ENCODE data around the gene RPL14.
"Not testable (repeated sequence)": the region's sequence is repeated elsewhere in the genome, so short reads cannot be mapped to it uniquely, and the experiment has no call there.

Gene RPL14

GRCh38 chr3:40461161-40461560, 4.0 kb downstream of the RPL14 start:
- no peak for TF ChIP-seq CTCF (IDR thresholded peaks at IDR 0.05; ENCODE audit: borderline replicate concordance, insufficient read depth, low read depth, low read length)
- H3K4me3 ChIP-seq (ENCODE audit: low read depth, low read length): no peak overlapping the region

GRCh38 chr3:40462838-40463237, 5.7 kb downstream of the RPL14 start:
- H3K4me3 ChIP-seq (ENCODE audit: low read depth, low read length): not testable (repeated sequence)

GRCh38 chr3:40463579-40463978, 6.4 kb downstream of the RPL14 start:
- TF ChIP-seq CTCF (IDR thresholded peaks at IDR 0.05; ENCODE audit: borderline replicate concordance, insufficient read depth, low read depth, low read length): no peak

GRCh38 chr3:40464339-40465110, 7.4 kb downstream of the RPL14 start:
- no peak overlapping the region for H3K4me3 ChIP-seq (ENCODE audit: low read depth, low read length)
- no peak for TF ChIP-seq CTCF (IDR thresholded peaks at IDR 0.05; ENCODE audit: borderline replicate concordance, insufficient read depth, low read depth, low read length)

More at GRCh38 chr3:40463579-40463978, 6.4 kb downstream of the RPL14 start:
- H3K4me3 ChIP-seq (ENCODE audit: low read depth, low read length): no peak overlapping the region

- no peak for TF ChIP-seq CTCF (IDR thresholded peaks at IDR 0.05; ENCODE audit: borderline replicate concordance, insufficient read depth, low read depth, low read length)
- H3K4me3 ChIP-seq (ENCODE audit: low read depth, low read length): no peak overlapping the region
Measured at GRCh38 chr3:40465111-40465407, 7.9 kb downstream of the RPL14 start.

GRCh38 chr3:40465456-40465855, 8.3 kb downstream of the RPL14 start:
- H3K4me3 ChIP-seq (ENCODE audit: low read depth, low read length): no peak overlapping the region
- no peak for TF ChIP-seq CTCF (IDR thresholded peaks at IDR 0.05; ENCODE audit: borderline replicate concordance, insufficient read depth, low read depth, low read length)

GRCh38 chr3:40468018-40468417, 10.9 kb downstream of the RPL14 start:
- TF ChIP-seq CTCF (IDR thresholded peaks at IDR 0.05; ENCODE audit: borderline replicate concordance, insufficient read depth, low read depth, low read length): no peak
- no peak overlapping the region for H3K4me3 ChIP-seq (ENCODE audit: low read depth, low read length)
